Activated CD4-positive, alpha-beta T cell treated with anti-CD3 and anti-CD28 coated beads for 4 hours (primary cell): Measurements from ENCODE around the gene SNX33.
"Not testable (repeated sequence)": the region's sequence is repeated elsewhere in the genome, so short reads cannot be mapped to it uniquely, and the experiment has no call there.

Experiments
- DNase-seq, 2 donors: peaks; one replicate each; pipeline ENCODE4 v3.0.0-alpha.2; 2020

Gene SNX33

DNA sequence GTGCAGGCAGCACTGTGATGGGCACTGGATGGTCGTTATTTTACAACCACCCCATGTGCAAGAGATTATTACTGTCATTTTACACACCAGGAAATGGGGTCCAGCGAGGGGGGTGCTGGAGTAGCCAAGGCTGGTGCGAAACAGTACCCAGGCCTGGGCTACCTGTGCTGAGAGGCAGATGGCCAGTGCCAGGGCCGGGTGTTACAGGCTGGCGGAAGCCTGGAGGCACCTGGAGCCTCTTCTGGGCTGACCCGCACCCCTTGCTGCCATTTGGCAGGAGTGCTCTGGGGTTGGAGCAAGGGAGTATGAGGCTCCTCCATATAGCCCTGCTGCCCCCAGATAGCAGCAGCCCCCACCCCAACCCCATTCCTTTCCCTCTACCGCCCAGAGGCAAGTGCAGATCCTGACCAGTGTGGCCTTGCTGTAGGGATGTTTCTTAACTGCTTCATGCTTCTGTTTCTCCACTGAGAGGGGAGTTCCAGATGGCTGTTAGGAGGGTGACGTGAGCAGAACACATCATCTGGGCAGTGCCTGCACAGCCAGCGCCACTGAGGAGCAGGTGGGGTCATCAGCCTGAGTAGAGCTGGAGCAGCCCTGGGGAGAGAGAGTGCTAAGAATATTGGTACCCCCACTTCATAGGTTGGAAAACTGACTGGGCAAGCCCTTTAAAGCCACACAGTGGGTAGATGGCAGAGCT is 15.3 kb downstream of the SNX33 start:
- no peak for DNase-seq

DNA sequence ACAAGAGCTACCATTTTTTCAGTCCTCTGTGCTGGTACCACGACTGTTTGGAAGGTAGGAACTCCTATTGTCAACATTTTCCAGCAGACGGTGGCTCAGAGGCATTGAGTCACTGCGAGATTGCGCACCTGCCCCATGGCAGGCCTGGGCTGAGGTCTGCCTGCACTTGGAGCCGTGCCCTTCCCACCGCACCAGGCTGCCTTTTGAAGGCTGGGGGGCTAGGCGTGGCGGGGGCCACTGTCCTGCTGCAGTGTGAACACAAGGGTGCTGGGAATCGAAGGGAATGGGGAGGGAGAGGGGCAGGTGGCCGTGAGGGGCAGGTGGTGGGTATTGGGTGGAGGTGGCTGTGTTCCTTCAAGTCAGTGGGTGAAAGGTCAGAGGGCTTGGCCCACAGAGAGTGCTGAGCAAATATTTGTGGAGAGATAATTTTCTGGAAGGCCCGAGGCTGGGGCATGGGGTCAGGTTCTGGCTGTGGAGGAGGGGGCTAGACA is 16.3 kb downstream of the SNX33 start:
- no peak for DNase-seq

- no peak for DNase-seq
Observed at GRCh38 chr15:75666823-75667501, 19.2 kb downstream of the SNX33 start.

DNA sequence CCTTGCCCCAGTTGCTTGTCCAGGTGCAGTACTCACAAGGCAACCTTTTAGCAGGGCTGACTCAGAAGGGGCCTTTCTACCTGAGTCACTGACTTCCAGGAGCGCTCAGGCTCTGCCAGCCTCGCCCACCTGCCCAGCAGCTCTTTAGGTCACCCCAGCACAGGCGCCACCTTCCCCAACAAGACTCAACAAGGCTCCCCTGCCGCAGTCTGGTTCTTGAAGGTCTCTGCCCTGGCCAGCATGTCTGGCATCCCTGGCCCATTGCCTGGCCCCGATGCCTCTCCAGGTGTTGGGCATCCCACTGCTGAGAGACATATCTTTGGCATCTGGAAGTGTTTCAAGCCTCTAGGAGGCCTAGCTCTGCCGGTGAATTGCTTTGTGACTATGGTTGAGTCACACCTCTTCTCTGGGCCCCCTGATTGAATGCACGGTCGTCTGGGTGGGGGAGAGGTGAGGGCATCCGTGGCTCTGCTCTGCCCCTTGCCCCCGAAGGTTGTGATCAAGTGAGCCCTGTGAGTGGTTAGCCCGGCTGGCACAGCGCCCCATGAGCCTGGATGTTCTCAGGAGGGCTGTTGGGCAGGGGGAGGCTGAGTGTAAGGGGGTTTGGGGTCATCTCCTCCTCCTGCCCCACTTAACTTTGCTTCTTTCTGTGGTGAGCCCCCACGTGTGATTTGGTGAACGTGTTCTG is 21.6 kb downstream of the SNX33 start:
- no peak for DNase-seq

GRCh38 chr15:75669879-75670212 is 22.1 kb downstream of the SNX33 start:
- DNase-seq = no peak

DNA sequence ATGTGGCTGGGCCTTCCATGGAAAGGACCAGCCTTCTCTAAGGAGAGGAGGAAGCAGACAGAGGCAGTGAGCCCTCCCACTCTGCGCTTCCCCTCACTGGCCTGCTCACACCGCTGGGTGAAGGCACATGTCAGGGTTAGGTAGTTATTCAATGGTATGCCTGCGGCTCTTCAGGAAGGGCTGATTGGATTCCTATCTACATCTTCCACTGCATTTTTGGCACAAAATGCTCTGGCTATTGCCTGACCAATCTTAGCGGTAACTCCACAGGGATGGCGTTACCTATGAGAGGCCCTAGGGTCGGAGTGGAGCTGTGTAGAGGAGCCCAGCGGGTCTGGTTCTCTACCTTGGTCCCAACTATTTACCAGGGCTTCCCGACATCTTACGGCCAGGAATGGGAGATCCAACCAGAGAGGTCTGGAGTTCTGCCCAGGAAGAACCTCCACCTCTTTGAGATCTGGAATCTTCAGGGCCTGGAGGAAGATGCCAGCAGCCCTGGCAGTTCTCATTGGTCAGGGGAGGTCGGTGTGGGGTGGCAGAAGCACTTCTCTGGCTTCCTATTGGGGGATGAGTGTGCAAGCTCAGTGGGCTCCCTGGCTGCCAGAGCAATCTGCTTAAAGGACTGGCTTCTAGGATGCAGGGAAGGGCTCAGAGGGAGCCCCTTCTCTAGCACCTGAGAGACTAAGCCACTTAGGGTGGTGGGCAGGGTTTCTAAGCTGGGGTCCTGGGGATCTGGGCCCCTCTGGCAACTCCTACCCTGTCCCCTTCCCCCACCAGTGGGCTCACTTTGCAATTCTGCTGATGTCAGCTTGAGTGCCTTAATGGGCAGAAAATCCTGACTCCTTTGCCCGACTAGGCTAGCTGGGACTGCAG is 24.3 kb downstream of the SNX33 start:
- DNase-seq = no peak

DNA sequence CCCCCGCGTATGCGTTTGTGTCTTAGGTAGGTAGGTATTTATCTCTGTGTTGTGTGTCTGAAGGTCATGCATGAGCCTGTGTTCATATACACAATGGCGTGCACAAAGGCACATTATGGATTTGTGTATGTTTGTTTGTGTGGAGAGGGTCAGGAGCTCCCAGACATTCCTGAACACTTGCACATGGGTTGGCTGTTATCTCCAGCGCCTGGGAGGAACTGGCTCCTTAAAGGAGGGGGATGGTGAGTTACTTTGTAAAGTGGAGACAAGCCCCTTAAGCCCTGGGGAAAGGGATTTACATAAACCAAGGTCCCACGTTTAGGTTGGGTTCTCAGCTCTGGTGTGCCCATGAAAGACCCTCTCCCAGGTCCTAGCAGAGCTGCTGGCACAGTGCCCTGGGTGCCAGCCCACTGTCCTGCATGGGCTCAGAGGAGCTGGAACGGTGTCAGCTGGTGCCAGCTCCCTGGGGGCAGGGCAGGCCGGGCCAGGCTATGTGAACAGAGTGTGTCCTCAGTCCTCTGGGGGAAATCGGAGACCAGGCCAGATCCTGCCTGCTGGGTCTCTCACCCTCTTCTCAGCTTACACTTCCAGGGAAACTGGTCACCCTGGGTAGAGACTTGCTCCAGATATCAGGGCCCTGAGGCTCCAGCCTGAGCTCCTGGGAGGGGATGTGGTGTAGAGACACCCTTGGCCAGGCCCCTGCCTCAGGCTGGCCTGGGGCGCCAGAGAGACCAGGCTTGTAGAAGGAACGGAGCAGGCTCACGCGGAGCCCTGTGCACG is 25.1 kb downstream of the SNX33 start:
- no peak for DNase-seq

DNA sequence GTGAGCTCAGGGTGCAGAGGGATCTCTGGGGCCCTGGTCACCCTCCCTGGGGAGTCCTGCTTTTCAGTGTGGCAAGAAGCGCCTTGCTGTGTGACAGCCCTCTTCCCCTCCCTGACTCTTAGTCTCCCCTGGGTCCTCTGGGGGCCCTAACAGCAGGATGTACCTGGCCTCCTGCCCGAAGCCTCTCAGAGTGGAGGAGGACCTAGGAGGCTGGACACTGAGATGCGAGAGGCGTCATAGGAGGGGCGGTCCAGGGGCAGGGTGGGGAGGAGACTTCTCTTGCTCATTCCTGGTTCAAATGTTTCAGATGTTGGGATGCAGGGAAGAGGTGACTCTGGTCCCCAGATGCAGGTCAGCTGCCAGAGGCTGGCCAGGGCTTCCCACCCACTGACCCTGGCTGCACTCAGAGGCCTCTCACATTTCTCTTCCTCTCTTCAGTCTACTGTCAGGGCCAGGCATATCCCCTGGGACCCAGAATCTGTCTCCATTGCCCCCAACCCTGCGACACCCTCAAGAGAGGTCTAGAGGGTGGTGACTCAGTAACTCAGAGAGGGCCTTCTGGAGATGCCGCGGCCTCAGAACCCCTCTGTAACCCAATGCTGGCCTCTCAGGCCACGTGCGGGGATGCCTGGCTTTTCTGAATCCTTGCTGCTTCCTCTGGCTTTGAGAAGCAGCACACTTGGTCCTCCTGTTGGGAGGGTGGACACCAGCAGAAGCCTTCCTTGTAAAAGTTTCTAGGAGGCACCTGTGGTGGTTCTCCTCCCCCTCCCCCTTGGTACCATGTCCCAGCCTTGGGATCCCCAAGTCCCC is 25.9 kb downstream of the SNX33 start:
- DNase-seq = no peak

DNA sequence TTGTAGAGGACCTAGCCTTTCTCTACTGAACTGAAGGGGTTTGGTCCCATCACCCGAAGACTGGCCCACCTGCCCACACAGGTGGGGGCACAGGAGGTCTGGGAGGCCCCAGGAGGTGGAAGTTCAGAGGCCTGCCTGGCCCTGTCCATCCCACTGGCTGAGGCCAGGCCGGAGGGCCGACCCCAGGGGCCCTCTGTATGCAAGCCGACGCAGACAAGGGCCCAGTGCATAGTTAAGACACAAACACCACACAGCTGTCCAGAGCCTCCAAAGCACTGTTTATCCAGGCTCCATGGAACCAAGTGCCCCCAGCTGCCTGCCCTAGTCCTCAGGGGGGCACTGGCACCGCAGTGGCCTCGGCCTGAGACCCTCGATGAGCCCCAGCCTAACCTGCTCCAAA is 26.7 kb downstream of the SNX33 start:
- no peak for DNase-seq

GRCh38 chr15:75675579-75676404 is 28.1 kb downstream of the SNX33 start:
- no peak for DNase-seq

DNA sequence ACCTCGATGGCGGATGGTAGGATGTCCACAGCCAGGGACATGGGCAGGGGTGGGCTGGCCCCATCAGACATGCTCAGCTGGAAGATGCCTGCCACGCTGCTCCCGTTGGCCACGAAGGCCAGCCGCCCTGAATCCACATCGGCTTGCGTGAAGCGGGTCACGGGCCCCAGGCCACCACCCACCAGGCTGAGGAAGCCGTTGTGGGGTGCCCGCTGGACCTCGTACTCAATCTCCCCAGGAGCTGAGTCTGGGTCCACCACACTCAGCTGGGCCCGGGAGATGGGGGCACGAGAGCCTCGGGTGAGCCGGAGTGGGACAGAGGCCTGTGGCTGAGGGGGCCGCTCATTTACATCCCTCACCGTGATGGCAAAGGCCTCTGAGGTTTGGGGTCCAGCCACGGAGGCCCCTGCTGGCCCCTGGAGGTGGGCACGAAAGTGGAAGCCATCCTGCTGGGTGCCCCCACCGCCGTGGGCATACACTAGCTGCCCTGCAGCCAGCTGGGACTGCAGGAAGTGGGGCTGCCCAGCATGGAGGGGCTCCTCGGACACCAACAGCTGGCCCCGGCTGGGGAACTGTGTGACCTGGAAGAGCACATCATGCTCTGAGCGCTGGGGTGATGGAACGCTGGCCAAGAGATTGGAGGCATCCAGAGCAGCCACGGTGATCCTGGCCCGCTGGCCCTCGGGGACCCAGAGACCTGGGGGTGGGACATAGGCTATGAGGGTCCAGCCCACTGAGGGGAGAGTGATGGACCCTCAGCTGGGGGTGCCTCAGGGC is 29.2 kb downstream of the SNX33 start:
- no peak for DNase-seq

- no peak for DNase-seq
Observed at GRCh38 chr15:75677465-75678323, 30.0 kb downstream of the SNX33 start.

- not testable (repeated sequence) for DNase-seq
Observed at GRCh38 chr15:75678324-75678690, 30.6 kb downstream of the SNX33 start.

DNA sequence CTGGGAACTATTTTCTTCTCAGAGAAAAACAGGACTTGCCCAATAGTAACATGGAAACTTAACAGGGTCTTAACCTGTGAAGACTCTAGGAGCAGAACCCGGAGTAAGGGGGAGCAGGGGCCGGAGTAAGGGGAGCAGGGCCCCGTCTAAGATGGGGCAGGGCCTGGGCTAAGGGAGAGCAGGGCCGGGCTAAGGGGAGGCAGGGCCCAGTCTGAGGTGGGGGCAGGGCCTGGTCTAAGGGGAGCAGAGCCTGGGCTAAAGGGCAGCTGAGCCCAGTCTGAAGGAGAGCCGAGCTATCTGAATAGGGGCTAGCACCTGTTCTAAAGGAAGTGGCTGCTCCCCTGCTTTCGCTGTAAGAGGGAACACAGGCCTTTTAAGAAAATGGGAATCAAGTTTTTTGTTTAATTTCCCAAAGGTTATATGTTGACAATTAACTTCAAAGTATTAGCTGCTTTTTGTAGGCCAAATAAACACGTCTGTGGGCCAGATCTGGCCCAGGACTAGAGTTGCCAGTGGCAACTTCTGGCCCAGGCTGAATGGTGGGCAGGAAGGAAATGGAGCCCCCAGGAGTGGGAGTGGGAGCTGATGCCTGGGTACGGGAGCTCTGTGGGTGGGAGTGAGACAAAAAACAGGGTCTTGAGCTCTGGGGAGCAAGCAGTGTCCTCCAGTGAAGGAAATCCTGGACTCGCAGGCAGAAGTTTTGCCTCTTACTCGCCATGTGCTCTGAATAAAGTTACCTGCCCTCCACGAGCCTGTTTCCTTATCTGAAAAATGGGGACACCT is 32.5 kb downstream of the SNX33 start:
- DNase-seq = no peak

- DNase-seq = no peak
Observed at GRCh38 chr15:75682181-75683135, 34.7 kb downstream of the SNX33 start.

DNA sequence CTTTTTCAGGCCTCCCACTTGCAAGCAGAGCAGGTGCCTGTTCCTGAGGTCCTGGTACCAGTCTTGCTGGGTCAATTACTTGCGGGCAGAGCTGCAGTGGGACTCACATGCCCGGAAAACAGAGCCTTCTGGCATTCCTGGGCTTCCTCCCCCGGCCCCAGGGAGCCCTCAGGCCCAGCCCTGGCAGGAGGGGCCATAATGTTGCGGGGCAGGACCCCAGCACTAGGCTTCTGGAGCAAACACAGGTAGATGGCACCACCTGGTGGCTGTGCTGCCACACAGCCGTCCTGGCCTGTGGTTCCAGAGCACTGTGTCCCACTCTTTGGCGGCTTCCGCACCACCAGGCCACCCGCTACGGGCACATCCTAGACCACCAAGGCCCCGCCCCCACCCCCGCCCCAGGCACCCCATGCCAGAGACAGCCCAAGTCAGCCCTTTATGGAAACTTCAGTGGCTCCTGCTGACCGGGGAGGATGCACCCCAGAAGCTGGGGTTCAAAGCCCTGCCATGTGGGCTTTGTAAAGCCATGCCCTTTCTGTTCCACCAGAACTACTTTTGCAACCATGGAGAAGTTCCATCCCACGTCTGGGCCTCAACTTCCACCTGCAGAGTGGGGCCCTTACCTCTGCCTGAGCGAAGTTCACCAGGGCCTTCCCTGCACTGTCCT is 36.1 kb downstream of the SNX33 start:
- DNase-seq = peak; percentile 61
